Natural killer cell treated with Interleukin-12 subunit alpha and Interleukin-12 subunit beta and Interleukin-15 and Interleukin-18, amount 100 ng/mL, for 72 hours (primary cell): ENCODE data around the gene OSBPL3. TPM values are rescaled to one million over a fixed set of nuclear protein-coding genes. Genes with fewer than 3 reads are reported as not detected.
"Not testable (repeated sequence)": the region's sequence is repeated elsewhere in the genome, so short reads cannot be mapped to it uniquely, and the experiment has no call there.

Source experiments
- ATAC-seq, 2 donors: fragments of 150-1000 bp; cut with Tn5 transposase in 1 of 2; sonication (Bioruptor Pico), chemical (Tn5 transposase) in 1 of 2; 2 replicates each; pipeline ENCODE4 v1.10.0; 2021
- DNase-seq: peaks from one replicate; pipeline ENCODE4 v3.0.0; 2022; ENCODE audit warnings: low spot score
- H3K27ac Mint-ChIP-seq, 2 donors: 1 replicate in 1 of 2; 2 replicates in 1 of 2; pipeline ENCODE4 v1.8.0; 2022; ENCODE audit warnings: mixed read lengths in 2 of 2, mild to moderate bottlenecking in 1 of 2, moderate library complexity in 1 of 2
- H3K27me3 Mint-ChIP-seq, 2 donors: 1 replicate in 1 of 2; 2 replicates in 1 of 2; pipeline ENCODE4 v1.8.0; 2022; ENCODE audit warnings: mixed read lengths in 2 of 2
- H3K36me3 Mint-ChIP-seq: one replicate; pipeline ENCODE4 v1.8.0; 2022; ENCODE audit warnings: mixed read lengths
- H3K4me1 Mint-ChIP-seq, 2 donors: 1 replicate in 1 of 2; 2 replicates in 1 of 2; pipeline ENCODE4 v1.8.0; 2022; ENCODE audit warnings: low read depth in 2 of 2, mixed read lengths in 2 of 2, mild to moderate bottlenecking in 1 of 2
- H3K4me3 Mint-ChIP-seq: one replicate; pipeline ENCODE4 v1.8.0; 2022; ENCODE audit warnings: mixed read lengths
- H3K9me3 Mint-ChIP-seq: 2 replicates; pipeline ENCODE4 v1.8.0; 2022; ENCODE audit warnings: mixed read lengths
- total RNA-seq, 2 donors: library from RNA; stranded (reverse); gene quantifications; one replicate each; pipeline ENCODE4 v1.2.3, GENCODE V29; 2022

Gene OSBPL3
- total RNA-seq, 2 donors from 2014 or later = 34.7 to 70.4 TPM

GRCh38 chr7:24903992-24904391, 76.0 kb downstream of the OSBPL3 start:
- not testable (repeated sequence) for H3K4me3 Mint-ChIP-seq, ATAC-seq, H3K27me3 Mint-ChIP-seq, H3K9me3 Mint-ChIP-seq, H3K36me3 Mint-ChIP-seq, H3K27ac Mint-ChIP-seq, DNase-seq
- peaks cover 38 to 42% of the 10 kb centered on the region in 2 donors for H3K4me1 Mint-ChIP-seq

GRCh38 chr7:24903559-24903958, 76.4 kb downstream of the OSBPL3 start:
- ATAC-seq = no peak
- Mint-ChIP-seq H3K27ac (peak overlapping the region in 1 of 2 donors; percentile 43), H3K9me3 (peaks cover 3% of the 10 kb centered on the region), H3K36me3 (no peaks in the 10 kb centered on the region), H3K27me3 (no peaks in the 10 kb centered on the region), H3K4me3 (no peak overlapping the region), H3K4me1 (peaks cover 42 to 46% of the 10 kb centered on the region in 2 donors)
- DNase-seq = no peak

GRCh38 chr7:24902931-24903330, 77.0 kb downstream of the OSBPL3 start:
- ATAC-seq (no peak), DNase-seq (no peak)
- H3K4me3 Mint-ChIP-seq = peak overlapping the region; percentile 2
- H3K36me3 Mint-ChIP-seq = no peaks in the 10 kb centered on the region
- H3K9me3 Mint-ChIP-seq = peaks cover 3% of the 10 kb centered on the region
- peaks cover 47 to 51% of the 10 kb centered on the region in 2 donors for H3K4me1 Mint-ChIP-seq
- H3K27me3 Mint-ChIP-seq = no peaks in the 10 kb centered on the region
- peak overlapping the region; percentile 39 to 43 for H3K27ac Mint-ChIP-seq

- Mint-ChIP-seq H3K27me3 (no peaks in the 10 kb centered on the region), H3K27ac (no peak overlapping the region), H3K4me1 (peaks cover 47 to 51% of the 10 kb centered on the region in 2 donors), H3K9me3 (peaks cover 3% of the 10 kb centered on the region), H3K4me3 (no peak overlapping the region), H3K36me3 (no peaks in the 10 kb centered on the region)
- DNase-seq (no peak), ATAC-seq (no peak)
Observed at GRCh38 chr7:24902276-24902675, 77.7 kb downstream of the OSBPL3 start.

- ATAC-seq = no peak
- no peak for DNase-seq
- Mint-ChIP-seq H3K27me3 (no peaks in the 10 kb centered on the region), H3K27ac (peak overlapping the region; percentile 73 to 75), H3K9me3 (peaks cover 3% of the 10 kb centered on the region), H3K4me1 (peaks cover 57 to 65% of the 10 kb centered on the region in 2 donors), H3K36me3 (no peaks in the 10 kb centered on the region), H3K4me3 (peak overlapping the region; percentile 33)
Observed at GRCh38 chr7:24899905-24900304, 80.1 kb downstream of the OSBPL3 start.

- peaks cover 59 to 68% of the 10 kb centered on the region in 2 donors for H3K4me1 Mint-ChIP-seq
- DNase-seq (no peak), ATAC-seq (peak in 1 of 2 donors; percentile 44)
- peaks cover 3% of the 10 kb centered on the region for H3K9me3 Mint-ChIP-seq
- no peaks in the 10 kb centered on the region for H3K27me3 Mint-ChIP-seq
- H3K4me3 Mint-ChIP-seq = peak overlapping the region; percentile 69
- peak overlapping the region; percentile 64 to 73 for H3K27ac Mint-ChIP-seq
- H3K36me3 Mint-ChIP-seq = no peaks in the 10 kb centered on the region
Observed at GRCh38 chr7:24899161-24899560, 80.8 kb downstream of the OSBPL3 start.

GRCh38 chr7:24898691-24899090, 81.3 kb downstream of the OSBPL3 start:
- H3K27ac Mint-ChIP-seq = peak overlapping the region; percentile 64 to 73
- H3K27me3 Mint-ChIP-seq = no peaks in the 10 kb centered on the region
- peaks cover 61 to 69% of the 10 kb centered on the region in 2 donors for H3K4me1 Mint-ChIP-seq
- no peak for DNase-seq
- peaks cover 3% of the 10 kb centered on the region for H3K9me3 Mint-ChIP-seq
- ATAC-seq = peak; percentile 89 to 92
- H3K36me3 Mint-ChIP-seq = no peaks in the 10 kb centered on the region
- H3K4me3 Mint-ChIP-seq = peak overlapping the region; percentile 69

GRCh38 chr7:24896031-24896501, 83.9 kb downstream of the OSBPL3 start:
- H3K27me3 Mint-ChIP-seq = no peaks in the 10 kb centered on the region
- ATAC-seq = peak; percentile 38 to 60
- peak overlapping the region; percentile 20 for H3K4me3 Mint-ChIP-seq
- H3K9me3 Mint-ChIP-seq = no peaks in the 10 kb centered on the region
- H3K27ac Mint-ChIP-seq = peak overlapping the region; percentile 34 to 47
- H3K4me1 Mint-ChIP-seq = peaks cover 47 to 54% of the 10 kb centered on the region in 2 donors
- DNase-seq = no peak
- no peaks in the 10 kb centered on the region for H3K36me3 Mint-ChIP-seq

- DNase-seq (no peak), ATAC-seq (no peak)
- H3K9me3 Mint-ChIP-seq = no peaks in the 10 kb centered on the region
- no peaks in the 10 kb centered on the region for H3K27me3 Mint-ChIP-seq
- peaks cover 38 to 50% of the 10 kb centered on the region in 2 donors for H3K4me1 Mint-ChIP-seq
- no peak overlapping the region for H3K4me3 Mint-ChIP-seq
- peaks cover 5% of the 10 kb centered on the region for H3K36me3 Mint-ChIP-seq
- peak overlapping the region; percentile 40 to 80 for H3K27ac Mint-ChIP-seq
Observed at GRCh38 chr7:24894429-24895221, 85.4 kb downstream of the OSBPL3 start.

GRCh38 chr7:24891311-24891735, 88.7 kb downstream of the OSBPL3 start:
- H3K27ac Mint-ChIP-seq = no peak overlapping the region
- no peaks in the 10 kb centered on the region for H3K27me3 Mint-ChIP-seq
- peaks cover 33 to 39% of the 10 kb centered on the region in 2 donors for H3K4me1 Mint-ChIP-seq
- ATAC-seq = no peak
- no peak for DNase-seq
- peaks cover 12% of the 10 kb centered on the region for H3K36me3 Mint-ChIP-seq
- H3K9me3 Mint-ChIP-seq = no peaks in the 10 kb centered on the region
- no peak overlapping the region for H3K4me3 Mint-ChIP-seq

- H3K36me3 Mint-ChIP-seq = peaks cover 12% of the 10 kb centered on the region
Observed at GRCh38 chr7:24889611-24890010, 90.4 kb downstream of the OSBPL3 start.

GRCh38 chr7:24888653-24889052, 91.3 kb downstream of the OSBPL3 start:
- no peak overlapping the region for H3K4me3 Mint-ChIP-seq
- H3K27me3 Mint-ChIP-seq = no peaks in the 10 kb centered on the region
- ATAC-seq (no peak), DNase-seq (no peak)
- no peaks in the 10 kb centered on the region for H3K9me3 Mint-ChIP-seq
- peak overlapping the region in 1 of 2 donors; percentile 5 for H3K27ac Mint-ChIP-seq
- H3K36me3 Mint-ChIP-seq = peaks cover 12% of the 10 kb centered on the region
- peaks cover 33 to 35% of the 10 kb centered on the region in 2 donors for H3K4me1 Mint-ChIP-seq

More at GRCh38 chr7:24889611-24890010, 90.4 kb downstream of the OSBPL3 start:
- H3K4me3 Mint-ChIP-seq = no peak overlapping the region
- no peak for ATAC-seq
- H3K4me1 Mint-ChIP-seq = peaks cover 33 to 38% of the 10 kb centered on the region in 2 donors
- DNase-seq = no peak
- H3K27me3 Mint-ChIP-seq = no peaks in the 10 kb centered on the region
- no peaks in the 10 kb centered on the region for H3K9me3 Mint-ChIP-seq
- peak overlapping the region in 1 of 2 donors; percentile 5 for H3K27ac Mint-ChIP-seq

GRCh38 chr7:24885716-24886115, 94.3 kb downstream of the OSBPL3 start:
- Mint-ChIP-seq H3K36me3 (peaks cover 10% of the 10 kb centered on the region), H3K27me3 (no peaks in the 10 kb centered on the region), H3K27ac (peak overlapping the region in 1 of 2 donors; percentile 45)

GRCh38 chr7:24885305-24885704, 94.7 kb downstream of the OSBPL3 start:
- Mint-ChIP-seq H3K27me3 (no peaks in the 10 kb centered on the region), H3K4me1 (peaks cover 32 to 41% of the 10 kb centered on the region in 2 donors), H3K9me3 (no peaks in the 10 kb centered on the region), H3K36me3 (peaks cover 7% of the 10 kb centered on the region), H3K27ac (peak overlapping the region in 1 of 2 donors; percentile 45), H3K4me3 (no peak overlapping the region)
- no peak for ATAC-seq
- no peak for DNase-seq

More at GRCh38 chr7:24885716-24886115, 94.3 kb downstream of the OSBPL3 start:
- Mint-ChIP-seq H3K4me1 (peaks cover 32 to 41% of the 10 kb centered on the region in 2 donors), H3K4me3 (no peak overlapping the region), H3K9me3 (no peaks in the 10 kb centered on the region)
- no peak for DNase-seq
- no peak for ATAC-seq
